Ishikawa (cell line): ENCODE data around the gene TARBP1.

Experiments used
- CEBPB ChIP-seq: IDR thresholded peaks from 2 replicates; pipeline ENCODE4 v1.6.1; 2012
- CREB1 ChIP-seq: IDR thresholded peaks from 2 replicates; pipeline ENCODE4 v1.6.1; 2012; ENCODE audit warnings: low read depth
- EGR1 ChIP-seq: IDR thresholded peaks from 2 replicates; pipeline ENCODE4 v1.6.1; 2012
- EP300 ChIP-seq: IDR thresholded peaks from 2 replicates; pipeline ENCODE4 v1.6.1; 2012; ENCODE audit warnings: borderline replicate concordance
- FOXM1 ChIP-seq: IDR thresholded peaks from 2 replicates; pipeline ENCODE4 v1.6.1; 2012; ENCODE audit warnings: low read depth, borderline replicate concordance
- MAX ChIP-seq: IDR thresholded peaks from 2 replicates; pipeline ENCODE4 v1.6.1; 2012
- NFIC ChIP-seq: IDR thresholded peaks from 2 replicates; pipeline ENCODE4 v1.6.1; 2012
- RAD21 ChIP-seq: IDR thresholded peaks from 2 replicates; pipeline ENCODE4 v1.6.1; 2012; ENCODE audit warnings: low read depth
- TAF1 ChIP-seq: IDR thresholded peaks from 2 replicates; pipeline ENCODE4 v1.6.1; 2012; ENCODE audit warnings: low read depth, mild to moderate bottlenecking
- TCF12 ChIP-seq: IDR thresholded peaks from 2 replicates; pipeline ENCODE4 v1.6.1; 2012; ENCODE audit warnings: low read depth
- TEAD4 ChIP-seq: IDR thresholded peaks from 2 replicates; pipeline ENCODE4 v1.6.1; 2012
- USF1 ChIP-seq: IDR thresholded peaks from 2 replicates; pipeline ENCODE4 v1.6.1; 2012
- YY1 ChIP-seq: IDR thresholded peaks from 2 replicates; pipeline ENCODE4 v1.6.1; 2012; ENCODE audit warnings: low read depth
- ZBTB7A ChIP-seq: IDR thresholded peaks from 2 replicates; pipeline ENCODE4 v1.6.1; 2012; ENCODE audit warnings: low read depth
- TF ChIP-seq, protein P1 (sequence below): IDR thresholded peaks from 2 replicates; pipeline ENCODE4 v1.6.1; 2012; ENCODE audit warnings: low read depth, mild to moderate bottlenecking

Gene TARBP1

DNA sequence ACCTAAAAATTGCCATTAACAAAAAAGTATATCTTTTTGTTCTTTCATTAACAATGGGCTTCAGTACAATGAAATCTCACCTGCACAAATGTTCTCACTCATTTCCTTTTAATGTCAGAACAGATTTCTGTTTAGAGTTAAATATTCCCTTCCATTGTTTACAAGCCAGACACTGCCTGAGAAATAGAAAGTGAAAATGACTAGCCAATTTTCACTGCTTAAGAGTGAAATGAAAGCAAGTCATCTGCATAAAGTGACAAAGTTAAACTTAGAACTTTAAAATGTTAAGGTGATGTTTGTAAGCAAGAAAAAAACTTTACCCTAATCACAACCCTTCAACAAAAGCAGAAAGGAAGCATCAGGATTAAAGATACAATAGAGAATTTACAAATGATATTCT lies 78.2 kb downstream of the TARBP1 start:
- no peak for TF ChIP-seq RAD21
- TF ChIP-seq EGR1 = no peak
- TF ChIP-seq TEAD4 = no peak
- TF ChIP-seq EP300 = no peak
- TF ChIP-seq FOXM1 = no peak
- TF ChIP-seq NFIC = no peak
- TF ChIP-seq ZBTB7A = no peak
- TF ChIP-seq MAX = no peak
- TF ChIP-seq YY1 = no peak
- no peak for TF ChIP-seq CEBPB
- TF ChIP-seq, protein P1, sequence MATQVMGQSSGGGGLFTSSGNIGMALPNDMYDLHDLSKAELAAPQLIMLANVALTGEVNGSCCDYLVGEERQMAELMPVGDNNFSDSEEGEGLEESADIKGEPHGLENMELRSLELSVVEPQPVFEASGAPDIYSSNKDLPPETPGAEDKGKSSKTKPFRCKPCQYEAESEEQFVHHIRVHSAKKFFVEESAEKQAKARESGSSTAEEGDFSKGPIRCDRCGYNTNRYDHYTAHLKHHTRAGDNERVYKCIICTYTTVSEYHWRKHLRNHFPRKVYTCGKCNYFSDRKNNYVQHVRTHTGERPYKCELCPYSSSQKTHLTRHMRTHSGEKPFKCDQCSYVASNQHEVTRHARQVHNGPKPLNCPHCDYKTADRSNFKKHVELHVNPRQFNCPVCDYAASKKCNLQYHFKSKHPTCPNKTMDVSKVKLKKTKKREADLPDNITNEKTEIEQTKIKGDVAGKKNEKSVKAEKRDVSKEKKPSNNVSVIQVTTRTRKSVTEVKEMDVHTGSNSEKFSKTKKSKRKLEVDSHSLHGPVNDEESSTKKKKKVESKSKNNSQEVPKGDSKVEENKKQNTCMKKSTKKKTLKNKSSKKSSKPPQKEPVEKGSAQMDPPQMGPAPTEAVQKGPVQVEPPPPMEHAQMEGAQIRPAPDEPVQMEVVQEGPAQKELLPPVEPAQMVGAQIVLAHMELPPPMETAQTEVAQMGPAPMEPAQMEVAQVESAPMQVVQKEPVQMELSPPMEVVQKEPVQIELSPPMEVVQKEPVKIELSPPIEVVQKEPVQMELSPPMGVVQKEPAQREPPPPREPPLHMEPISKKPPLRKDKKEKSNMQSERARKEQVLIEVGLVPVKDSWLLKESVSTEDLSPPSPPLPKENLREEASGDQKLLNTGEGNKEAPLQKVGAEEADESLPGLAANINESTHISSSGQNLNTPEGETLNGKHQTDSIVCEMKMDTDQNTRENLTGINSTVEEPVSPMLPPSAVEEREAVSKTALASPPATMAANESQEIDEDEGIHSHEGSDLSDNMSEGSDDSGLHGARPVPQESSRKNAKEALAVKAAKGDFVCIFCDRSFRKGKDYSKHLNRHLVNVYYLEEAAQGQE = no peak
- no peak for TF ChIP-seq TCF12
- TF ChIP-seq TAF1 = no peak
- no peak for TF ChIP-seq CREB1
- TF ChIP-seq USF1 = no peak

- TF ChIP-seq TAF1 = no peak
- TF ChIP-seq YY1 = no peak
- TF ChIP-seq EGR1 = no peak
- TF ChIP-seq ZBTB7A = no peak
- TF ChIP-seq, protein P1 = no peak
- no peak for TF ChIP-seq TCF12
- no peak for TF ChIP-seq CEBPB
- no peak for TF ChIP-seq MAX
- no peak for TF ChIP-seq CREB1
- TF ChIP-seq NFIC = no peak
- no peak for TF ChIP-seq USF1
- no peak for TF ChIP-seq TEAD4
- TF ChIP-seq RAD21 = no peak
- TF ChIP-seq EP300 = no peak
- no peak for TF ChIP-seq FOXM1
Measured at GRCh38 chr1:234398849-234399381, 80.1 kb downstream of the TARBP1 start.

GRCh38 chr1:234397732-234398131 lies 81.2 kb downstream of the TARBP1 start:
- TF ChIP-seq FOXM1 = no peak
- no peak for TF ChIP-seq TCF12
- no peak for TF ChIP-seq CEBPB
- TF ChIP-seq, protein P1 = no peak
- no peak for TF ChIP-seq CREB1
- no peak for TF ChIP-seq MAX
- TF ChIP-seq EGR1 = no peak
- TF ChIP-seq ZBTB7A = no peak
- TF ChIP-seq NFIC = no peak
- TF ChIP-seq EP300 = no peak
- no peak for TF ChIP-seq TAF1
- no peak for TF ChIP-seq TEAD4
- no peak for TF ChIP-seq RAD21

DNA sequence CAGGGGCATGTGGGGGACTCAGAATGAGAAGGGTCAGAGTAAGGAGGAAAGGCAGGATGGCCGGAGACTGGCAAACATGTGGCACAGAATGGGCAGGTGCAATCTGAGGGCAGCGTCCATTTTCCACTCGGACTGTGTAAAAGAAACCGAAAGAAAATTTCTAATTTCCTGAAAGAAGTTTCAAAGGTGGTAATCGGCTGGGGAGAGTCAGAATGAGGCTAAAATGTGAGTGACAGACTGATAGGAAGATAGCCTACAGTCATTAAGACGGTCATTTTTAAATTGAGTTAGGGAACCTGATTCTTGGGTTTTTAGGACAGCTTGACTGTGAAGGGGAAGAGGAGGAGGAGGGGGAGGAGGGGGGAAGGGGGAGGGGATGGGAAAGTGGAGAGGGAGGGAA lies 82.1 kb downstream of the TARBP1 start:
- no peak for TF ChIP-seq FOXM1
- TF ChIP-seq EP300 = no peak
- TF ChIP-seq TCF12 = no peak
